GM12878 (cell line): Measurements from ENCODE around the gene PPP2R2D. TPM values are rescaled to one million over a fixed set of nuclear protein-coding genes. Genes with fewer than 3 reads are reported as not detected.

Source experiments
- ATAC-seq: fragments of 200-7000 bp; cut with Tn5 transposase; 3 replicates; pipeline ENCODE4 v1.9.1; 2020; ENCODE audit warnings: mild to moderate bottlenecking, moderate library complexity
- BruUV-seq: library from RNA; stranded (reverse); fragments of 400-500 nt; replicated peaks from 2 replicates; lab custom pipeline; 2021; lab: Mats Ljungman, UMichigan
- CTCF ChIA-PET: fragments of 300-600 bp; sonication (Branson Sonifier 250); formaldehyde crosslinking; extraction: SDS; loops from one replicate; lab custom pipeline; 2021; ENCODE audit warnings: inconsistent platforms; lab: Yijun Ruan, JAX
- POLR2A ChIA-PET: fragments of 350-600 bp; formaldehyde crosslinking; extraction: SDS; loops from one replicate; lab custom pipeline; 2021; ENCODE audit warnings: inconsistent platforms; lab: Charles Lee
- RAD21 ChIA-PET: fragments of 300-600 bp; sonication (Branson Sonifier 250); formaldehyde crosslinking; loops from one replicate; lab custom pipeline; 2023; ENCODE audit warnings: antibody characterized with exemption; ENCODE audit not compliant: unreplicated experiment; lab: Charles Lee
- SMC1A ChIA-PET: fragments of 300-600 bp; sonication (Branson Sonifier 250); formaldehyde crosslinking; loops from one replicate; lab custom pipeline; 2023; ENCODE audit not compliant: unreplicated experiment, uncharacterized antibody; lab: Charles Lee
- DNase-seq: peaks from one replicate; pipeline ENCODE4 v3.0.0-alpha.2; 2011; ENCODE audit warnings: low read depth, low spot score
- FAIRE-seq: peaks from 3 replicates; lab custom pipeline; 2011; peaks lifted over from hg19 to GRCh38; lab: Jason Lieb, UNC
- H2AFZ ChIP-seq: 2 replicates; pipeline ENCODE4 v1.6.0; 2011; ENCODE audit warnings: low read depth, low read length, control low read depth; ENCODE audit not compliant: control insufficient read depth
- H3K27ac ChIP-seq: 2 replicates; pipeline ENCODE4 v1.5.1; 2011; ENCODE audit warnings: control low read depth; ENCODE audit not compliant: control insufficient read depth, insufficient read depth
- H3K27me3 ChIP-seq, 2 experiments: replicated peaks in 1 of 2; 2 replicates each; pipeline versions ENCODE4 v1.6.0 to v1.6.1; 2011; ENCODE audit warnings: low read length in 1 of 2; ENCODE audit not compliant: control insufficient read depth in 2 of 2, insufficient read depth in 2 of 2
- H3K36me3 ChIP-seq, 2 experiments: 2 replicates each; pipeline ENCODE4 v1.5.1; 2011; ENCODE audit warnings: low read length in 1 of 2; ENCODE audit not compliant: control insufficient read depth in 2 of 2, insufficient read depth in 2 of 2
- H3K4me1 ChIP-seq: 2 replicates; pipeline ENCODE4 v1.6.1; 2011; ENCODE audit warnings: mild to moderate bottlenecking, low read length, moderate library complexity, mixed read lengths; ENCODE audit not compliant: control insufficient read depth, insufficient read depth
- H3K4me2 ChIP-seq: 2 replicates; pipeline ENCODE4 v1.6.0; 2011; ENCODE audit warnings: control low read depth; ENCODE audit not compliant: control insufficient read depth, insufficient read depth
- H3K4me3 ChIP-seq: fragments of 200-600 bp; sonication (generic); 2 replicates; pipeline ENCODE4 v1.5.1; 2016
- H3K79me2 ChIP-seq: 2 replicates; pipeline ENCODE4 v1.6.0; 2011; ENCODE audit warnings: low read length; ENCODE audit not compliant: control insufficient read depth, insufficient read depth
- H3K9ac ChIP-seq: 2 replicates; pipeline ENCODE4 v1.8.0; 2011; ENCODE audit warnings: low read length, control low read depth, mixed read lengths; ENCODE audit not compliant: control insufficient read depth, insufficient read depth
- H3K9me3 ChIP-seq: replicated peaks from 3 replicates; pipeline ENCODE4 v1.5.1; 2011; ENCODE audit warnings: mild to moderate bottlenecking, low read length; ENCODE audit not compliant: control insufficient read depth, insufficient read depth
- H4K20me1 ChIP-seq: 2 replicates; pipeline ENCODE4 v1.6.0; 2011; ENCODE audit not compliant: control insufficient read depth, insufficient read depth
- BCLAF1 ChIP-seq: fragments of 450-650 bp; IDR thresholded peaks from 2 replicates; pipeline ENCODE4 v1.6.1; 2017; ENCODE audit warnings: antibody characterized with exemption, mild to moderate bottlenecking, moderate library complexity
- CBX3 ChIP-seq: fragments of 200-600 bp; sonication (generic); IDR thresholded peaks from 2 replicates; pipeline ENCODE4 v1.6.1; 2016; ENCODE audit warnings: low read depth, borderline replicate concordance
- FOS ChIP-seq: IDR thresholded peaks from 3 replicates; pipeline ENCODE4 v1.6.1; 2011; ENCODE audit warnings: borderline replicate concordance; ENCODE audit not compliant: insufficient read length; ENCODE audit errors: extremely low read depth
- GATAD2B ChIP-seq: fragments of 450-650 bp; conservative IDR thresholded peaks from 2 replicates; pipeline ENCODE4 v1.6.1; 2017; ENCODE audit warnings: low read depth, mild to moderate bottlenecking, moderate library complexity
- MTA3 ChIP-seq: IDR thresholded peaks from 2 replicates; pipeline ENCODE4 v1.6.1; 2012; ENCODE audit warnings: low read length, inconsistent platforms, borderline replicate concordance
- PAX8 ChIP-seq: fragments of 450-650 bp; IDR thresholded peaks from 2 replicates; pipeline ENCODE4 v1.6.1; 2017; ENCODE audit warnings: mild to moderate bottlenecking, moderate library complexity
- TAF1 ChIP-seq: IDR thresholded peaks from 2 replicates; pipeline ENCODE4 v1.6.1; 2011; ENCODE audit warnings: mild to moderate bottlenecking, low read depth, low read length, borderline replicate concordance
- USF1 ChIP-seq: IDR thresholded peaks from 2 replicates; pipeline ENCODE4 v1.6.1; 2011; ENCODE audit warnings: borderline replicate concordance, low read depth, mild to moderate bottlenecking, moderate library complexity, mixed read lengths, low read length; ENCODE audit not compliant: insufficient read depth; ENCODE audit errors: extremely low read length
- WGBS: methylation state at CpG from one replicate; pipeline ENCODE4 v1.1.6; 2016; ENCODE audit warnings: low lambda C conversion rate; ENCODE audit not compliant: insufficient replicate concordance, insufficient coverage; ENCODE audit errors: missing lambda C conversion rate; 5-methylcytosine and 5-hydroxymethylcytosine counted together
- in situ Hi-C: fragments of 300-500 bp; cut with MboI; formaldehyde crosslinking; loops from 9 replicates; pipeline ENCODE4 v1.14.3; 2018; ENCODE audit warnings: mixed read lengths
- intact Hi-C: fragments of 100-400 bp; cut with micrococcal nuclease; formaldehyde crosslinking; loops from one replicate; pipeline ENCODE4 v1.14.2; 2022; ENCODE audit not compliant: unreplicated experiment
- polyA plus RNA-seq, 11 experiments: library from polyadenylated mRNA; depleted of rRNA in 4 of 11; unstranded in 6 of 11; stranded (reverse) in 5 of 11; fragments of >200 nt; fragmentation: Nextera tagmentation in 4 of 11; fragmentation: Illumina TruSeq in 1 of 11; extraction: Ambion mirVana in 4 of 11; extraction: Trizol in 1 of 11; gene quantifications; 1 replicate in 1 of 11; 2 replicates in 10 of 11; pipeline versions ENCODE4 v1.2.1 to v1.2.3, GENCODE V29; 2011 to 2016; ENCODE audit warnings: inconsistent platforms in 2 of 11, missing spikeins in 2 of 11, low read depth in 1 of 11
- total RNA-seq, 4 experiments: library from RNA; depleted of rRNA in 3 of 4; stranded (reverse); fragments of >200 nt in 3 of 4; fragmentation: Illumina TruSeq in 1 of 4; extraction: Trizol in 1 of 4; gene quantifications; 2 replicates each; pipeline versions ENCODE4 v1.2.1 to v1.2.3, GENCODE V29; 2013 to 2021

PPP2R2D gene
- total and polyA plus RNA-seq, 10 of the 15 experiments (the other 5 are each of a cell fraction or from before 2014, with no cell fraction given), result 2.8 to 41.9 (median 21.8) TPM

GRCh38 chr10:131865223-131865917 lies 35.4 kb upstream of the PPP2R2D start:
- ChIA-PET POLR2A (no interaction called here), RAD21 (no interaction called here)

DNA sequence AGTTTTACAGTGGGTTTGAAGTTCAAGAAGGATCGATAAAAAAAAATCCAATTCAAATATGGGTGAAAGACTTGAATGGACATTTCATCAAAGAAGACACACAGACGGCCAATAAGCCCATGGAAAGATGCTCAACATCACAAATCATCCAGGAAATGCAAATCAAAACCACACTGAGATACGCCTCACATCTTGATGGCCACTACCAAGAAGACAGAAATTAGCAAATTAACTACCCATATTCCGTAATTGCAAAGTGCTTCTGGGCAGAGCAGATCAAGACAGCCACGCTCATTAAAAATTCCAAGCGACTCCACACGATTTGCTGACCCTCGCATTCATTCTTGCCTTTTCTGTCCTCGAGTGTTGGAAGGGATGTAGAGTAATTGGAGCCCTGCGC lies 34.1 kb upstream of the PPP2R2D start:
- no peak overlapping the region for H3K27ac ChIP-seq
- ChIA-PET SMC1A (no interaction called here), POLR2A (no interaction called here), RAD21 (no interaction called here), CTCF (no interaction called here)
- DNase-seq (no peak), ATAC-seq (no peak), FAIRE-seq (no peak)
- no peaks in the 10 kb centered on the region for H3K4me1 ChIP-seq
- no peaks in the 10 kb centered on the region for H3K27me3 ChIP-seq
- WGBS, result 27% methylated on average over 10 of the region's 10 CpGs
- no peak overlapping the region for H3K4me3 ChIP-seq
- no peak overlapping the region for H3K4me2 ChIP-seq
- no peaks in the 10 kb centered on the region for H3K9me3 ChIP-seq
- H4K20me1 ChIP-seq, result no peaks in the 10 kb centered on the region
- no peak overlapping the region for H3K9ac ChIP-seq
- H3K36me3 ChIP-seq, result no peaks in the 10 kb centered on the region
- intact Hi-C loops (no loop called here), in situ Hi-C loops (no loop called here)
- BruUV-seq, result no TSS peak
- H3K79me2 ChIP-seq, result no peaks in the 10 kb centered on the region
- no peak overlapping the region for H2AFZ ChIP-seq
- TF ChIP-seq MTA3 (no peak), BCLAF1 (no peak), PAX8 (no peak), TAF1 (no peak), GATAD2B (no peak), CBX3 (no peak)

More at GRCh38 chr10:131865223-131865917, 35.4 kb upstream of the PPP2R2D start:
- Histone ChIP-seq H3K9ac (no peak overlapping the region), H3K9me3 (no peaks in the 10 kb centered on the region), H2AFZ (no peak overlapping the region), H3K79me2 (no peaks in the 10 kb centered on the region), H3K4me3 (no peak overlapping the region), H3K27ac (no peak overlapping the region), H3K4me1 (no peaks in the 10 kb centered on the region), H3K27me3 (no peaks in the 10 kb centered on the region), H4K20me1 (no peaks in the 10 kb centered on the region), H3K4me2 (no peak overlapping the region), H3K36me3 (no peaks in the 10 kb centered on the region)
- in situ Hi-C loops, result no loop called here
- ATAC-seq, result no peak
- ChIA-PET CTCF (no interaction called here), SMC1A (no interaction called here)
- no peak for TF ChIP-seq FOS
- TF ChIP-seq USF1, result no peak
- BruUV-seq, result no TSS peak
- WGBS, result 36% methylated on average over 14 of the region's 14 CpGs
- DNase-seq, result no peak
- FAIRE-seq, result no peak
- intact Hi-C loops, result no loop called here
